ENCODE data around the gene PDZD2. TPM values are rescaled to one million over a fixed set of nuclear protein-coding genes. Genes with fewer than 3 reads are reported as not detected.

Gene PDZD2
- total RNA-seq, 1 donor from 2014 or later = 70.9 TPM

GRCh38 chr5:32100691-32101302, 461.9 kb downstream of the PDZD2 start:
- intact Hi-C loops (cut with DNase I) = loop anchor here (10.0 kb wide), 1 partner anchor 504 kb away; no protein-coding TSS in a partner anchor
- H3K27ac ChIP-seq = no peak overlapping the region
- H3K27me3 ChIP-seq = no peaks in the 10 kb centered on the region
- H3K36me3 ChIP-seq = peaks cover 82% of the 10 kb centered on the region
- DNase-seq (no peak), ATAC-seq (no peak)
- no peak overlapping the region for H3K4me3 ChIP-seq
- TF ChIP-seq, protein P1, sequence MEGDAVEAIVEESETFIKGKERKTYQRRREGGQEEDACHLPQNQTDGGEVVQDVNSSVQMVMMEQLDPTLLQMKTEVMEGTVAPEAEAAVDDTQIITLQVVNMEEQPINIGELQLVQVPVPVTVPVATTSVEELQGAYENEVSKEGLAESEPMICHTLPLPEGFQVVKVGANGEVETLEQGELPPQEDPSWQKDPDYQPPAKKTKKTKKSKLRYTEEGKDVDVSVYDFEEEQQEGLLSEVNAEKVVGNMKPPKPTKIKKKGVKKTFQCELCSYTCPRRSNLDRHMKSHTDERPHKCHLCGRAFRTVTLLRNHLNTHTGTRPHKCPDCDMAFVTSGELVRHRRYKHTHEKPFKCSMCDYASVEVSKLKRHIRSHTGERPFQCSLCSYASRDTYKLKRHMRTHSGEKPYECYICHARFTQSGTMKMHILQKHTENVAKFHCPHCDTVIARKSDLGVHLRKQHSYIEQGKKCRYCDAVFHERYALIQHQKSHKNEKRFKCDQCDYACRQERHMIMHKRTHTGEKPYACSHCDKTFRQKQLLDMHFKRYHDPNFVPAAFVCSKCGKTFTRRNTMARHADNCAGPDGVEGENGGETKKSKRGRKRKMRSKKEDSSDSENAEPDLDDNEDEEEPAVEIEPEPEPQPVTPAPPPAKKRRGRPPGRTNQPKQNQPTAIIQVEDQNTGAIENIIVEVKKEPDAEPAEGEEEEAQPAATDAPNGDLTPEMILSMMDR (IDR thresholded peaks at IDR 0.05) = no peak
- H3K4me1 ChIP-seq = peaks cover 5% of the 10 kb centered on the region
- no peaks in the 10 kb centered on the region for H3K9me3 ChIP-seq

DNA sequence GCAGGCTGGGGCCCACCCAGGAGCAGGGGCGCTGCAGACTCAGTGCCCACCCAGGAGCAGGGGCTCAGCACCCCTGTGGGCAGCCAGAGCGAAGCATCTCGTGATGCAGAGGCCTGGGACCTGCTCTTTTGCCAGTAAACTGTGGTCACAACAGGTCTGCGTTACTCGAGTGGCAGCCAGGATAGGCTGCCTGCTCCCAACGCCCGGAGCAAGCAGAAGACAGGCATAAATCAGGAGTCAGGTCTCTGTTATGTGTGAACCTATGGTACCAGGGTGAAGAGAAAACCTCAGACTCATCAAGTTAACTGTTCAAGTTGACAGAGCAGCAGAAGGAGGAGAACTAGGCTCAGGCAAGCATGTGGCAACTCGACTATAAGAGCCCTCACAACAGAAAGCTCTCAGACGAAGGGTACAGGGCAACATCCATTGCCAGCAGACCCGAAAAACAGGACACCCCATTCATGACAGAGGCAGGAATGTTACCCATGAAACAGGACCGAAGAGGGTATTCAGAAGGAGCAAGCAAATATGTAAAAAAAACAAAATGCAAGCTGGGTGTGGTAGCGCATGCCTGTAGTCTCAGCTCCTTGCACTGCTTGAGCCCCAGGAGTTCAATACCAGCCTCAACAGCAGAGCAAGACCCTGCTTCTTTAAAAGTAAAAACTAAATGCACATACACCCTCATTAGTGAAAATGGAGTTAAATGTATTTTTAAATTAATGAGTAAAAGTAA, 463.5 kb downstream of the PDZD2 start:
- Histone ChIP-seq H3K9me3 (no peaks in the 10 kb centered on the region), H3K36me3 (peaks cover 95% of the 10 kb centered on the region), H3K4me3 (no peak overlapping the region), H3K27ac (no peak overlapping the region), H3K4me1 (peaks cover 5% of the 10 kb centered on the region), H3K27me3 (no peaks in the 10 kb centered on the region)
- intact Hi-C loops (cut with DNase I) = loop anchor here (10.0 kb wide), 1 partner anchor 502 kb away; no protein-coding TSS in a partner anchor
- no peak for DNase-seq
- no peak for ATAC-seq
- TF ChIP-seq, protein P1 (IDR thresholded peaks at IDR 0.05) = no peak

DNA sequence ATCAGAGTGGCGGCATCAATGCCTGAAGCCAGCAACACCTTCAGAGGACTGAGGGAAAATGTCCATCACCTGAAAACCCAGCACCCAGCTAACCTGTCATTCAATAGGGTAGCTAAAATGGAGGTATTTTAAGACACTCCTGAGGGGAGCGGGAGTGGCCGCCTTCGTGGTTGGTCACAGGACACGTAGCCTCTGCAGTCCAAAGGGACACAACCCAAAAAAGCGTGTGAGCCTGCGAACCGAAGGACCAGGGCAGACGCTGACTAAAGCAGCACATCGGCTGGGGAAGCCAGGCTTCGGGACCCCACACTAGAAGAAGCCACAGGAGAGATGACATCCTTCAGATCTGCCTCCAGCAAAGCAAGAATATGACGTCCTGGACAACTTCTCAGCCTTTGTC, 464.6 kb downstream of the PDZD2 start:
- ATAC-seq (no peak), DNase-seq (no peak)
- intact Hi-C loops (cut with DNase I) = loop anchor here (10.0 kb wide), 1 partner anchor 501 kb away; no protein-coding TSS in a partner anchor
- no peak overlapping the region for H3K4me3 ChIP-seq
- H3K27ac ChIP-seq = no peak overlapping the region
- H3K36me3 ChIP-seq = peaks cover 97% of the 10 kb centered on the region
- H3K27me3 ChIP-seq = no peaks in the 10 kb centered on the region
- H3K4me1 ChIP-seq = peaks cover 5% of the 10 kb centered on the region
- no peaks in the 10 kb centered on the region for H3K9me3 ChIP-seq
- TF ChIP-seq, protein P1 (IDR thresholded peaks at IDR 0.05) = no peak

GRCh38 chr5:32107291-32107690, 468.4 kb downstream of the PDZD2 start:
- H3K9me3 ChIP-seq = no peaks in the 10 kb centered on the region
- DNase-seq (no peak), ATAC-seq (no peak)
- intact Hi-C loops (cut with DNase I) = loop anchor here (10.0 kb wide), 1 partner anchor 498 kb away; no protein-coding TSS in a partner anchor
- H3K36me3 ChIP-seq = peaks cover 99% of the 10 kb centered on the region
- TF ChIP-seq, protein P1 (IDR thresholded peaks at IDR 0.05) = no peak
- H3K27ac ChIP-seq = no peak overlapping the region
- no peaks in the 10 kb centered on the region for H3K27me3 ChIP-seq
- H3K4me1 ChIP-seq = no peaks in the 10 kb centered on the region
- H3K4me3 ChIP-seq = no peak overlapping the region

DNA sequence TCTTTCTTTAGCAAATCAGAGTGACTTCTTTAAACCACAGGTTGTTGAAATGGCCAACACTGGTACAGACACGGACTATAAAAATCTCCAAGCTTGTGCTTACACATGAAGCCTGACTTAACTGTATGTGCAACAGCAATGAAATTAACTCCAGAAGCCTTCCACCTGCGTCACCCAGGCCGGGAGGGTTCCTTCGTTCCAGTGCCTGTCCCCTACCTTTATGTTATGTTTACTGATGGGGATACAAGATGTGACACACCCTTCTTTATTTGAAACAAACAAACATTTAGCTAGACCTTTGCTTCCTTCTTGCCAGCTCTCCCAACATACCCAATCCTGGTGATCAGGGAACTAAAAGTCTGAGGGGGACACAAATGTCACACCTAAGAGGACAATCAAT, 469.2 kb downstream of the PDZD2 start:
- no peaks in the 10 kb centered on the region for H3K27me3 ChIP-seq
- DNase-seq (no peak), ATAC-seq (no peak)
- H3K9me3 ChIP-seq = no peaks in the 10 kb centered on the region
- no peaks in the 10 kb centered on the region for H3K4me1 ChIP-seq
- H3K4me3 ChIP-seq = no peak overlapping the region
- intact Hi-C loops (cut with DNase I) = loop anchor here (10.0 kb wide), 1 partner anchor 497 kb away; no protein-coding TSS in a partner anchor
- H3K27ac ChIP-seq = no peak overlapping the region
- TF ChIP-seq, protein P1 (IDR thresholded peaks at IDR 0.05) = no peak
- H3K36me3 ChIP-seq = peaks cover 99% of the 10 kb centered on the region

All from upper lobe of right lung (tissue), 1 donor.